ENCODE results near the gene SLC19A1.

SLC19A1 gene

GRCh38 chr21:45558044-45558721, 15.9 kb upstream of the SLC19A1 start:
- Histone ChIP-seq H3K4me3 (ENCODE audit: low read length in 2 of 2) (no peak overlapping the region), H3K36me3 (ENCODE audit: control insufficient read depth in 2 of 2, insufficient read depth in 2 of 2, low read length in 2 of 2) (no peaks in the 10 kb centered on the region), H3K9ac (ENCODE audit: low read depth in 1 of 2, low read length in 2 of 2) (no peak overlapping the region), H3K27me3 (ENCODE audit: control insufficient read depth in 2 of 2, insufficient read depth in 2 of 2, low read length in 2 of 2) (peaks cover 0 to 5% of the 10 kb centered on the region in 2 donors), H3K27ac (ENCODE audit: low read depth in 2 of 2, low read length in 2 of 2) (no peak overlapping the region), H3K9me3 (ENCODE audit: control insufficient read depth in 2 of 2, low read length in 2 of 2) (no peaks in the 10 kb centered on the region), H3K4me1 (ENCODE audit: control insufficient read depth in 2 of 2, insufficient read depth in 2 of 2, low read length in 2 of 2) (peaks cover 0 to 2% of the 10 kb centered on the region in 2 donors)

- Histone ChIP-seq H3K27ac (ENCODE audit: low read depth in 2 of 2, low read length in 2 of 2) (no peak overlapping the region), H3K4me3 (ENCODE audit: low read length in 2 of 2) (no peak overlapping the region), H3K9ac (ENCODE audit: low read depth in 1 of 2, low read length in 2 of 2) (no peak overlapping the region), H3K27me3 (ENCODE audit: control insufficient read depth in 2 of 2, insufficient read depth in 2 of 2, low read length in 2 of 2) (peaks cover 0 to 3% of the 10 kb centered on the region in 2 donors), H3K9me3 (ENCODE audit: control insufficient read depth in 2 of 2, low read length in 2 of 2) (no peaks in the 10 kb centered on the region), H3K4me1 (ENCODE audit: control insufficient read depth in 2 of 2, insufficient read depth in 2 of 2, low read length in 2 of 2) (peaks cover 0 to 2% of the 10 kb centered on the region in 2 donors), H3K36me3 (ENCODE audit: control insufficient read depth in 2 of 2, insufficient read depth in 2 of 2, low read length in 2 of 2) (no peaks in the 10 kb centered on the region)
These were observed 15.4 kb upstream of the SLC19A1 start for GRCh38 chr21:45557616-45558043.

- Histone ChIP-seq H3K27ac (ENCODE audit: low read depth in 2 of 2, low read length in 2 of 2) (no peak overlapping the region), H3K4me3 (ENCODE audit: low read length in 2 of 2) (no peak overlapping the region), H3K27me3 (ENCODE audit: control insufficient read depth in 2 of 2, insufficient read depth in 2 of 2, low read length in 2 of 2) (no peaks in the 10 kb centered on the region), H3K9me3 (ENCODE audit: control insufficient read depth in 2 of 2, low read length in 2 of 2) (no peaks in the 10 kb centered on the region), H3K36me3 (ENCODE audit: control insufficient read depth in 2 of 2, insufficient read depth in 2 of 2, low read length in 2 of 2) (no peaks in the 10 kb centered on the region), H3K4me1 (ENCODE audit: control insufficient read depth in 2 of 2, insufficient read depth in 2 of 2, low read length in 2 of 2) (peaks cover 0 to 5% of the 10 kb centered on the region in 2 donors), H3K9ac (ENCODE audit: low read depth in 1 of 2, low read length in 2 of 2) (no peak overlapping the region)
These were observed 14.7 kb upstream of the SLC19A1 start for GRCh38 chr21:45556645-45557615.

GRCh38 chr21:45556302-45556644, 14.0 kb upstream of the SLC19A1 start:
- Histone ChIP-seq H3K36me3 (ENCODE audit: control insufficient read depth in 2 of 2, insufficient read depth in 2 of 2, low read length in 2 of 2) (no peaks in the 10 kb centered on the region), H3K4me3 (ENCODE audit: low read length in 2 of 2) (no peak overlapping the region), H3K27ac (ENCODE audit: low read depth in 2 of 2, low read length in 2 of 2) (no peak overlapping the region), H3K4me1 (ENCODE audit: control insufficient read depth in 2 of 2, insufficient read depth in 2 of 2, low read length in 2 of 2) (peaks cover 4 to 5% of the 10 kb centered on the region in 2 donors), H3K27me3 (ENCODE audit: control insufficient read depth in 2 of 2, insufficient read depth in 2 of 2, low read length in 2 of 2) (no peaks in the 10 kb centered on the region), H3K9me3 (ENCODE audit: control insufficient read depth in 2 of 2, low read length in 2 of 2) (no peaks in the 10 kb centered on the region), H3K9ac (ENCODE audit: low read depth in 1 of 2, low read length in 2 of 2) (peak overlapping the region in 1 of 2 donors; percentile 31)

- no peaks in the 10 kb centered on the region for H3K36me3 ChIP-seq (ENCODE audit: control insufficient read depth in 2 of 2, insufficient read depth in 2 of 2, low read length in 2 of 2)
- peak overlapping the region in 1 of 2 donors; percentile 31 for H3K9ac ChIP-seq (ENCODE audit: low read depth in 1 of 2, low read length in 2 of 2)
- peaks cover 4 to 5% of the 10 kb centered on the region in 2 donors for H3K4me1 ChIP-seq (ENCODE audit: control insufficient read depth in 2 of 2, insufficient read depth in 2 of 2, low read length in 2 of 2)
- no peaks in the 10 kb centered on the region for H3K27me3 ChIP-seq (ENCODE audit: control insufficient read depth in 2 of 2, insufficient read depth in 2 of 2, low read length in 2 of 2)
- H3K9me3 ChIP-seq (ENCODE audit: control insufficient read depth in 2 of 2, low read length in 2 of 2) = no peaks in the 10 kb centered on the region
- peak overlapping the region in 1 of 2 donors; percentile 25 for H3K27ac ChIP-seq (ENCODE audit: low read depth in 2 of 2, low read length in 2 of 2)
- peak overlapping the region in 1 of 2 donors; percentile 32 for H3K4me3 ChIP-seq (ENCODE audit: low read length in 2 of 2)
These were observed 13.5 kb upstream of the SLC19A1 start for GRCh38 chr21:45555557-45556301.

GRCh38 chr21:45555251-45555556, 13.0 kb upstream of the SLC19A1 start:
- no peak overlapping the region for H3K27ac ChIP-seq (ENCODE audit: low read depth in 2 of 2, low read length in 2 of 2)
- H3K27me3 ChIP-seq (ENCODE audit: control insufficient read depth in 2 of 2, insufficient read depth in 2 of 2, low read length in 2 of 2) = no peaks in the 10 kb centered on the region
- no peak overlapping the region for H3K9ac ChIP-seq (ENCODE audit: low read depth in 1 of 2, low read length in 2 of 2)
- no peaks in the 10 kb centered on the region for H3K36me3 ChIP-seq (ENCODE audit: control insufficient read depth in 2 of 2, insufficient read depth in 2 of 2, low read length in 2 of 2)
- H3K4me3 ChIP-seq (ENCODE audit: low read length in 2 of 2) = no peak overlapping the region
- H3K4me1 ChIP-seq (ENCODE audit: control insufficient read depth in 2 of 2, insufficient read depth in 2 of 2, low read length in 2 of 2) = peaks cover 4 to 5% of the 10 kb centered on the region in 2 donors
- H3K9me3 ChIP-seq (ENCODE audit: control insufficient read depth in 2 of 2, low read length in 2 of 2) = no peaks in the 10 kb centered on the region

GRCh38 chr21:45554477-45555175, 12.4 kb upstream of the SLC19A1 start:
- no peaks in the 10 kb centered on the region for H3K27me3 ChIP-seq (ENCODE audit: control insufficient read depth in 2 of 2, insufficient read depth in 2 of 2, low read length in 2 of 2)
- H3K36me3 ChIP-seq (ENCODE audit: control insufficient read depth in 2 of 2, insufficient read depth in 2 of 2, low read length in 2 of 2) = no peaks in the 10 kb centered on the region
- H3K27ac ChIP-seq (ENCODE audit: low read depth in 2 of 2, low read length in 2 of 2) = no peak overlapping the region
- peaks cover 4 to 5% of the 10 kb centered on the region in 2 donors for H3K4me1 ChIP-seq (ENCODE audit: control insufficient read depth in 2 of 2, insufficient read depth in 2 of 2, low read length in 2 of 2)
- peak overlapping the region in 1 of 2 donors; percentile 59 for H3K9ac ChIP-seq (ENCODE audit: low read depth in 1 of 2, low read length in 2 of 2)
- H3K9me3 ChIP-seq (ENCODE audit: control insufficient read depth in 2 of 2, low read length in 2 of 2) = no peaks in the 10 kb centered on the region
- peak overlapping the region; percentile 60 to 84 for H3K4me3 ChIP-seq (ENCODE audit: low read length in 2 of 2)

- no peak overlapping the region for H3K9ac ChIP-seq (ENCODE audit: low read depth in 1 of 2, low read length in 2 of 2)
- no peaks in the 10 kb centered on the region for H3K9me3 ChIP-seq (ENCODE audit: control insufficient read depth in 2 of 2, low read length in 2 of 2)
- H3K4me3 ChIP-seq (ENCODE audit: low read length in 2 of 2) = no peak overlapping the region
- H3K27me3 ChIP-seq (ENCODE audit: control insufficient read depth in 2 of 2, insufficient read depth in 2 of 2, low read length in 2 of 2) = no peaks in the 10 kb centered on the region
- H3K36me3 ChIP-seq (ENCODE audit: control insufficient read depth in 2 of 2, insufficient read depth in 2 of 2, low read length in 2 of 2) = no peaks in the 10 kb centered on the region
- peaks cover 4 to 5% of the 10 kb centered on the region in 2 donors for H3K4me1 ChIP-seq (ENCODE audit: control insufficient read depth in 2 of 2, insufficient read depth in 2 of 2, low read length in 2 of 2)
- no peak overlapping the region for H3K27ac ChIP-seq (ENCODE audit: low read depth in 2 of 2, low read length in 2 of 2)
These were observed 10.6 kb upstream of the SLC19A1 start for GRCh38 chr21:45552696-45553391.
